ENCODE data around the gene TSHZ1.

DNA sequence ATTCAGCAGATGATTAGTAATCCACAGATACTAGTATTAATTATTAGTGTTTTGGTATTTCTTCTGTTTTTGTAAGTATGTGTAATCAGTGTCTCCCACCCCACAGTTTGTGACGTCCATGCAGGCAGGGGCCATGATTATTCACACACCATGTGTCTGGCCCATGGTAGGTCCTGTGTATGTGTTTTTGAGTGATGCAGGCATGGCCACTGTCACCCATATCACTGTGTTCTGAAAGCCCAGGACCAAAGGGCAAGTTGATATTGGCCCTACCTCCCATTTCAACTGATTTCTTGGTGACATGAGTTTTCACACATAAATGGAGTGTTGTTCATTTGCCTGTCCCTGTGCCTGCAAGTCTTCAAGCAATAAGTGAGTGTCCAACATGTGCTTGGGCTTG is 104.0 kb downstream of the TSHZ1 start:
- TF ChIP-seq, protein P1, sequence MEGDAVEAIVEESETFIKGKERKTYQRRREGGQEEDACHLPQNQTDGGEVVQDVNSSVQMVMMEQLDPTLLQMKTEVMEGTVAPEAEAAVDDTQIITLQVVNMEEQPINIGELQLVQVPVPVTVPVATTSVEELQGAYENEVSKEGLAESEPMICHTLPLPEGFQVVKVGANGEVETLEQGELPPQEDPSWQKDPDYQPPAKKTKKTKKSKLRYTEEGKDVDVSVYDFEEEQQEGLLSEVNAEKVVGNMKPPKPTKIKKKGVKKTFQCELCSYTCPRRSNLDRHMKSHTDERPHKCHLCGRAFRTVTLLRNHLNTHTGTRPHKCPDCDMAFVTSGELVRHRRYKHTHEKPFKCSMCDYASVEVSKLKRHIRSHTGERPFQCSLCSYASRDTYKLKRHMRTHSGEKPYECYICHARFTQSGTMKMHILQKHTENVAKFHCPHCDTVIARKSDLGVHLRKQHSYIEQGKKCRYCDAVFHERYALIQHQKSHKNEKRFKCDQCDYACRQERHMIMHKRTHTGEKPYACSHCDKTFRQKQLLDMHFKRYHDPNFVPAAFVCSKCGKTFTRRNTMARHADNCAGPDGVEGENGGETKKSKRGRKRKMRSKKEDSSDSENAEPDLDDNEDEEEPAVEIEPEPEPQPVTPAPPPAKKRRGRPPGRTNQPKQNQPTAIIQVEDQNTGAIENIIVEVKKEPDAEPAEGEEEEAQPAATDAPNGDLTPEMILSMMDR (IDR thresholded peaks at IDR 0.05; ENCODE audit: low read length): no peak
- TF ChIP-seq EZH2 (IDR thresholded peaks at IDR 0.05; ENCODE audit: borderline replicate concordance, low read length): no peak
